Measurements from ENCODE around the gene CNNM3. TPM values are rescaled to one million over a fixed set of nuclear protein-coding genes. Genes with fewer than 3 reads are reported as not detected.

The CNNM3 gene
- total RNA-seq, 4 donors from 2014 or later = 29.8 to 108 (median 44.8) TPM

GRCh38 chr2:96841701-96842495 is 25.8 kb downstream of the CNNM3 start:
- no peak for TF ChIP-seq POLR2A (IDR thresholded peaks at IDR 0.05)
- TF ChIP-seq CTCF (IDR thresholded peaks at IDR 0.05) = no peak
- no peaks in the 10 kb centered on the region for H3K27me3 ChIP-seq
- peaks cover 0 to 14% (median 6%) of the 10 kb centered on the region in 4 donors for H3K4me1 ChIP-seq
- H3K9me3 ChIP-seq = no peaks in the 10 kb centered on the region
- peaks cover 0 to 21% (median 0%) of the 10 kb centered on the region in 3 donors for H3K36me3 ChIP-seq
- DNase-seq = peak in 1 of 3 donors; percentile 43
- no peak overlapping the region for H3K4me3 ChIP-seq
- H3K27ac ChIP-seq = no peak overlapping the region

- Histone ChIP-seq H3K36me3 (peaks cover 0 to 22% (median 0%) of the 10 kb centered on the region in 3 donors), H3K27me3 (no peaks in the 10 kb centered on the region), H3K4me1 (peaks cover 0 to 14% (median 6%) of the 10 kb centered on the region in 4 donors), H3K4me3 (no peak overlapping the region), H3K9me3 (no peaks in the 10 kb centered on the region), H3K27ac (no peak overlapping the region)
- TF ChIP-seq CTCF (IDR thresholded peaks at IDR 0.05) = no peak
- no peak for TF ChIP-seq POLR2A (IDR thresholded peaks at IDR 0.05)
- DNase-seq = no peak
Observed at GRCh38 chr2:96842600-96842999, 26.5 kb downstream of the CNNM3 start.

- Histone ChIP-seq H3K36me3 (peaks cover 0 to 24% (median 0%) of the 10 kb centered on the region in 3 donors), H3K27ac (no peak within 1 kb of the TSS), H3K9me3 (no peaks in the 10 kb centered on the region), H3K27me3 (no peaks in the 10 kb centered on the region), H3K4me3 (no peak within 1 kb of the TSS), H3K4me1 (peaks cover 0 to 14% (median 6%) of the 10 kb centered on the region in 4 donors)
- TF ChIP-seq POLR2A (IDR thresholded peaks at IDR 0.05) (no peak), CTCF (IDR thresholded peaks at IDR 0.05) (no peak)
- DNase-seq = no peak
Observed at GRCh38 chr2:96843538-96844268, 27.6 kb downstream of the CNNM3 start, which contains the start of gene ANKRD23. ANKRD23 (minus strand) TSS chr2:96844021; CDS start chr2:96843992, 29 bp downstream.

- H3K27me3 ChIP-seq = no peaks in the 10 kb centered on the region
- H3K4me1 ChIP-seq = peaks cover 0 to 8% (median 2%) of the 10 kb centered on the region in 4 donors
- H3K9me3 ChIP-seq = no peaks in the 10 kb centered on the region
- no peak for DNase-seq
- TF ChIP-seq CTCF (IDR thresholded peaks at IDR 0.05) = no peak
- no peak for TF ChIP-seq POLR2A (IDR thresholded peaks at IDR 0.05)
- peaks cover 0 to 31% (median 0%) of the 10 kb centered on the region in 3 donors for H3K36me3 ChIP-seq
- H3K4me3 ChIP-seq = no peak overlapping the region
- H3K27ac ChIP-seq = no peak overlapping the region
Observed at GRCh38 chr2:96844405-96844808, 28.3 kb downstream of the CNNM3 start.

- TF ChIP-seq CTCF (IDR thresholded peaks at IDR 0.05) (no peak), POLR2A (IDR thresholded peaks at IDR 0.05) (no peak)
- H3K4me1 ChIP-seq = no peaks in the 10 kb centered on the region
- no peaks in the 10 kb centered on the region for H3K9me3 ChIP-seq
Observed at GRCh38 chr2:96846825-96847224, 30.8 kb downstream of the CNNM3 start.

More at GRCh38 chr2:96846825-96847224, 30.8 kb downstream of the CNNM3 start:
- Histone ChIP-seq H3K4me3 (no peak overlapping the region), H3K27ac (no peak overlapping the region), H3K27me3 (no peaks in the 10 kb centered on the region), H3K36me3 (peaks cover 0 to 56% (median 0%) of the 10 kb centered on the region in 3 donors)
- no peak for DNase-seq
